ENCODE data around the gene TBC1D4. TPM values are rescaled to one million over a fixed set of nuclear protein-coding genes. Genes with fewer than 3 reads are reported as not detected.
"Not testable (repeated sequence)": the region's sequence is repeated elsewhere in the genome, so short reads cannot be mapped to it uniquely, and the experiment has no call there.

Gene TBC1D4
- total RNA-seq, 4 donors from 2014 or later: 14.2 to 32.0 (median 20.6) TPM

GRCh38 chr13:75442736-75443234, 39.2 kb downstream of the TBC1D4 start:
- Histone ChIP-seq H3K4me1 (peaks cover 37 to 46% (median 39%) of the 10 kb centered on the region in 4 donors), H3K27ac (replicated peaks in 1 of 4) (no peak overlapping the region), H3K4me3 (no peak overlapping the region), H3K36me3 (no peaks in the 10 kb centered on the region), H3K27me3 (no peaks in the 10 kb centered on the region), H3K9me3 (no peaks in the 10 kb centered on the region)
- TF ChIP-seq EP300 (IDR thresholded peaks at IDR 0.05) (no peak), POLR2A (IDR thresholded peaks at IDR 0.05; ENCODE audit: low read depth) (no peak), POLR2AphosphoS5 (IDR thresholded peaks at IDR 0.05) (no peak), CTCF (IDR thresholded peaks at IDR 0.05) (no peak)
- 78% methylated on average over 6 of the region's 6 CpGs for WGBS
- intact Hi-C loops (cut with DNase I): no loop called here
- DNase-seq (ENCODE audit: extremely low spot score): no peak

GRCh38 chr13:75440100-75440499, 41.9 kb downstream of the TBC1D4 start:
- H3K4me3 ChIP-seq: no peak overlapping the region
- WGBS: 51% methylated on average over 2 of the region's 2 CpGs
- TF ChIP-seq POLR2AphosphoS5 (IDR thresholded peaks at IDR 0.05) (no peak), EP300 (IDR thresholded peaks at IDR 0.05) (no peak), POLR2A (IDR thresholded peaks at IDR 0.05; ENCODE audit: low read depth) (no peak), CTCF (IDR thresholded peaks at IDR 0.05) (no peak)
- H3K36me3 ChIP-seq: no peaks in the 10 kb centered on the region
- no peaks in the 10 kb centered on the region for H3K9me3 ChIP-seq
- DNase-seq (ENCODE audit: extremely low spot score): no peak
- no peak overlapping the region for H3K27ac ChIP-seq (replicated peaks in 1 of 4)
- H3K4me1 ChIP-seq: peaks cover 35 to 45% (median 37%) of the 10 kb centered on the region in 4 donors
- no peaks in the 10 kb centered on the region for H3K27me3 ChIP-seq
- intact Hi-C loops (cut with DNase I): no loop called here

- TF ChIP-seq CTCF (IDR thresholded peaks at IDR 0.05): no peak
- H3K4me1 ChIP-seq: peaks cover 27 to 37% (median 31%) of the 10 kb centered on the region in 4 donors
- no peaks in the 10 kb centered on the region for H3K9me3 ChIP-seq
- no peak for DNase-seq (ENCODE audit: extremely low spot score)
- no peak overlapping the region for H3K4me3 ChIP-seq
- intact Hi-C loops (cut with DNase I): loop anchor here (5.0 kb wide), 1 partner anchor 40 kb away; no protein-coding TSS in a partner anchor
- no peak overlapping the region for H3K27ac ChIP-seq (replicated peaks in 1 of 4)
- H3K27me3 ChIP-seq: no peaks in the 10 kb centered on the region
- 44% methylated on average over 4 of the region's 4 CpGs for WGBS
- no peaks in the 10 kb centered on the region for H3K36me3 ChIP-seq
These were observed 44.2 kb downstream of the TBC1D4 start for GRCh38 chr13:75437582-75438318.

DNA sequence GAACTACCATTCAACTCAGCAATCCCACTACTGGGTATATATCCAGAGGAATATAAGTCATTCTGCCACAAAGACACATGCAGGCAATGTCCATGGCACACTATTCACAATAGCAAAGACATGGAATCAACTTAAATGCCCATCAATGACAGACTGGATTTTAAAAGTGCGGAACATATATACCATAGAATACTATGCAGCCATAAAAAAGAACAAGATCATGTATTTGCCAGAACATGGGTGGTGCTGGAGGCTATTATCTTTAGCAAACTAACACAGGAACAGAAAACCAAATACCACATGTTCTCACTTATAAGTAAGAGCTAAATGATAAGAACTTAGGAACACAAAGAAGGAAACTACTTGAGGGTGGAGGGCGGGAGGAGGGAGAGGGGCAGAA, 47.8 kb downstream of the TBC1D4 start:
- H3K27ac ChIP-seq (replicated peaks in 1 of 4); H3K36me3 ChIP-seq; DNase-seq (ENCODE audit: extremely low spot score); H3K27me3 ChIP-seq; H3K4me3 ChIP-seq; intact Hi-C loops (cut with DNase I); H3K9me3 ChIP-seq: not testable (repeated sequence)
- peaks cover 21 to 45% (median 29%) of the 10 kb centered on the region in 4 donors for H3K4me1 ChIP-seq
- 100% methylated on average over 2 of the region's 2 CpGs for WGBS

GRCh38 chr13:75432811-75433244, 49.1 kb downstream of the TBC1D4 start:
- Histone ChIP-seq H3K27me3 (no peaks in the 10 kb centered on the region), H3K36me3 (no peaks in the 10 kb centered on the region), H3K9me3 (no peaks in the 10 kb centered on the region), H3K4me3 (no peak overlapping the region), H3K4me1 (peaks cover 15 to 32% (median 19%) of the 10 kb centered on the region in 4 donors), H3K27ac (replicated peaks in 1 of 4) (no peak overlapping the region)
- DNase-seq (ENCODE audit: extremely low spot score): no peak
- 82% methylated on average over 5 of the region's 5 CpGs for WGBS
- TF ChIP-seq CTCF (IDR thresholded peaks at IDR 0.05): no peak
- TF ChIP-seq POLR2AphosphoS5 (IDR thresholded peaks at IDR 0.05): no peak
- TF ChIP-seq EP300 (IDR thresholded peaks at IDR 0.05): no peak
- no peak for TF ChIP-seq POLR2A (IDR thresholded peaks at IDR 0.05; ENCODE audit: low read depth)
- intact Hi-C loops (cut with DNase I): no loop called here

Measured in esophagus muscularis mucosa (tissue), 4 donors.